HUES48 (cell line): Measurements from ENCODE around the gene NEUROG1.

ENCODE experiments used
- H3K27ac ChIP-seq: one replicate; pipeline ENCODE4 v1.7.0; 2013; ENCODE audit warnings: low read depth, low read length, inconsistent platforms
- H3K27me3 ChIP-seq: 2 replicates; pipeline ENCODE4 v1.6.1; 2013; ENCODE audit warnings: mild to moderate bottlenecking, low read length; ENCODE audit not compliant: control insufficient read depth, insufficient read depth
- H3K36me3 ChIP-seq: 2 replicates; pipeline ENCODE4 v1.6.1; 2013; ENCODE audit warnings: low read length; ENCODE audit not compliant: control insufficient read depth, insufficient read depth
- H3K4me1 ChIP-seq: 2 replicates; pipeline ENCODE4 v1.6.1; 2013; ENCODE audit warnings: mild to moderate bottlenecking, low read length; ENCODE audit not compliant: control insufficient read depth, insufficient read depth
- H3K4me3 ChIP-seq: 2 replicates; pipeline ENCODE4 v1.5.1; 2013; ENCODE audit warnings: mild to moderate bottlenecking, low read depth, low read length
- H3K9ac ChIP-seq: 2 replicates; pipeline ENCODE4 v1.6.1; 2013; ENCODE audit warnings: mild to moderate bottlenecking, low read depth, low read length, moderate library complexity
- H3K9me3 ChIP-seq: 2 replicates; pipeline ENCODE4 v1.6.1; 2013; ENCODE audit warnings: low read length; ENCODE audit not compliant: control insufficient read depth, insufficient read depth

Gene NEUROG1

DNA sequence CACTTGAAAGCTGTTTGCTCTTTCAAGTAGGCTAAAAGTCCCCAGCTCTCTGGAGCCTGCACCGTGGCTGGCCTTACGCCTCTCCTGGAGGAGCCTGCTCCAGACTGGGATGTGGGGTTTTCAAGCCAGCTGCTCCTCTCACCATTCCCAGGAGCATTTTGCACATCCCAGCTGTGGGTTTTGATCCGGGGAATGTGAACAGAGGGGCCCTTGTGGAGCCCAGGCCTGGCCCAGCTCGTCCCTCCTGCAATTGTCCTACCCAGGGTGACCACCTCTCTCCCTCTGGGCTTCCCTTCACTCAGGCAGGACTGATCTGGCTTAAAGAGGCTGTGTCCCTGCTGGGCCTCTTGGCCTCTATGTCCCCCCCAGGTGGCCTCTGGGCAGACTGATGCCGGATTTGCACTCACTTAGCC lies 51.1 kb downstream of the NEUROG1 start:
- H3K36me3 ChIP-seq, result no peaks in the 10 kb centered on the region
- no peak overlapping the region for H3K27ac ChIP-seq
- no peak overlapping the region for H3K9ac ChIP-seq
- no peaks in the 10 kb centered on the region for H3K9me3 ChIP-seq
- H3K27me3 ChIP-seq, result peaks cover 97% of the 10 kb centered on the region
- peaks cover 19% of the 10 kb centered on the region for H3K4me1 ChIP-seq
- H3K4me3 ChIP-seq, result no peak overlapping the region
